Thoracic aorta (tissue), 2 donors: ENCODE measurements around the gene KCTD17. TPM values are rescaled to one million over a fixed set of nuclear protein-coding genes. Genes with fewer than 3 reads are reported as not detected.

Experiments
- ATAC-seq: fragments of 150-250 bp; one replicate; pipeline ENCODE4 v1.8.0; 2017; ENCODE audit warnings: low read depth; ENCODE audit not compliant: insufficient number of reproducible peaks, low FRiP score
- DNase-seq: peaks from one replicate; pipeline ENCODE4 v3.0.0-alpha.2; 2020; ENCODE audit warnings: low spot score
- H3K27ac ChIP-seq, 2 donors: fragments of 200-600 bp; sonication (generic); 1 replicate in 1 of 2; 2 replicates in 1 of 2; pipeline ENCODE4 v1.5.1; 2016; ENCODE audit warnings: mild to moderate bottlenecking in 2 of 2, moderate library complexity in 2 of 2
- H3K27me3 ChIP-seq: fragments of 200-600 bp; sonication (generic); replicated peaks from 2 replicates; pipeline ENCODE4 v1.6.0; 2016; ENCODE audit warnings: mild to moderate bottlenecking; ENCODE audit not compliant: insufficient read depth
- H3K36me3 ChIP-seq: fragments of 200-600 bp; sonication (generic); one replicate; pipeline ENCODE4 v1.5.1; 2016
- H3K4me1 ChIP-seq, 2 donors: fragments of 200-600 bp; sonication (generic); 1 replicate in 1 of 2; 2 replicates in 1 of 2; pipeline versions ENCODE4 v1.5.1 to v1.6.0; 2016; ENCODE audit warnings: low read depth in 2 of 2, mild to moderate bottlenecking in 1 of 2; ENCODE audit not compliant: control insufficient read depth in 1 of 2
- H3K4me3 ChIP-seq: fragments of 200-600 bp; sonication (generic); 2 replicates; pipeline ENCODE4 v1.5.1; 2016; ENCODE audit warnings: mild to moderate bottlenecking
- H3K9me3 ChIP-seq: fragments of 200-600 bp; sonication (generic); 2 replicates; pipeline ENCODE4 v1.5.1; 2016
- total RNA-seq, 2 donors: library from RNA; depleted of rRNA; stranded (reverse); fragments of >200 nt; gene quantifications; one replicate each; pipeline versions ENCODE4 v1.1.0 to v1.2.3, GENCODE V29; 2016
- TF ChIP-seq, protein P1 (sequence below): fragments of 200-600 bp; sonication (generic); IDR thresholded peaks from one replicate; pipeline ENCODE4 v1.5.1; 2019; ENCODE audit warnings: antibody characterized with exemption

Gene KCTD17
- total RNA-seq, 2 donors from 2014 or later = 16.7 to 32.4 TPM

DNA sequence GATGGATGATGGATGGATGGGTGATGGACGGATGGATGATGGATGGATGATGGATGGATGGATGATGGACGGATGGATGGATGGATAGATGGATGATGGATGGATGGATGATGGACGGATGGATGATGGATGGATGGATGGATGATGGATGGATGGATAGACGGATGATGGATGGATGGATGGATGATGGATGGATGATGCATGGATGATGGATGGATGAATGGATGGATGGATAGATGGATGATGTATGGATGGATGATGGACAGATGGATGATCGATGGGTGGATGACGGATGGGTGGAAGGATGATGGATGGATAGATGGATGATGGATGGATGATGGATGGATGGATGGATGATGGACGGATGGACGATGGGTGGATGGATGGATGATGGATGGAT, 21.1 kb downstream of the KCTD17 start:
- no peaks in the 10 kb centered on the region for H3K27me3 ChIP-seq
- no peaks in the 10 kb centered on the region for H3K4me1 ChIP-seq
- ATAC-seq (no peak), DNase-seq (no peak)
- H3K4me3 ChIP-seq = no peak overlapping the region
- TF ChIP-seq, protein P1, sequence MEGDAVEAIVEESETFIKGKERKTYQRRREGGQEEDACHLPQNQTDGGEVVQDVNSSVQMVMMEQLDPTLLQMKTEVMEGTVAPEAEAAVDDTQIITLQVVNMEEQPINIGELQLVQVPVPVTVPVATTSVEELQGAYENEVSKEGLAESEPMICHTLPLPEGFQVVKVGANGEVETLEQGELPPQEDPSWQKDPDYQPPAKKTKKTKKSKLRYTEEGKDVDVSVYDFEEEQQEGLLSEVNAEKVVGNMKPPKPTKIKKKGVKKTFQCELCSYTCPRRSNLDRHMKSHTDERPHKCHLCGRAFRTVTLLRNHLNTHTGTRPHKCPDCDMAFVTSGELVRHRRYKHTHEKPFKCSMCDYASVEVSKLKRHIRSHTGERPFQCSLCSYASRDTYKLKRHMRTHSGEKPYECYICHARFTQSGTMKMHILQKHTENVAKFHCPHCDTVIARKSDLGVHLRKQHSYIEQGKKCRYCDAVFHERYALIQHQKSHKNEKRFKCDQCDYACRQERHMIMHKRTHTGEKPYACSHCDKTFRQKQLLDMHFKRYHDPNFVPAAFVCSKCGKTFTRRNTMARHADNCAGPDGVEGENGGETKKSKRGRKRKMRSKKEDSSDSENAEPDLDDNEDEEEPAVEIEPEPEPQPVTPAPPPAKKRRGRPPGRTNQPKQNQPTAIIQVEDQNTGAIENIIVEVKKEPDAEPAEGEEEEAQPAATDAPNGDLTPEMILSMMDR = no peak
- no peak overlapping the region for H3K27ac ChIP-seq
- H3K9me3 ChIP-seq = no peaks in the 10 kb centered on the region
- H3K36me3 ChIP-seq = no peaks in the 10 kb centered on the region

DNA sequence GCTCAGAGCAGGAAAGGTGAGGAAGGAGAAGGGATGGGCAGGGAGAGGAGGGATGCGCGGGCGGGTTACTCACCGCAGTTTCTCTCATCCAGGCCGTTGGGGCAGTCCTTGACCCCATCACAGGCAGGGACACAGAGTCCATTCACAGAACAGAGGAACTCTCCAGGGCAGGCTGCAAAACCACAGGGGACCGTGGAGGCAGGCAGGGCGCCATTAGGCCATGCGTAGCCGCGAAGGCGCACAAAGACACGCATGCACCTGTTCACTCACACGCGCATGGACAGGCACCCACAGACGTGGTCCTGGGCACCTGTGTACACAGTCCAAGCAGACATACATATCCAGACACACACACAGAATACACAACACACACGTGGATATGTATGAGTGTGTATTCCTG, 23.0 kb downstream of the KCTD17 start:
- TF ChIP-seq, protein P1 = no peak
- ATAC-seq (no peak), DNase-seq (no peak)
- Histone ChIP-seq H3K4me3 (no peak overlapping the region), H3K27me3 (no peaks in the 10 kb centered on the region), H3K9me3 (no peaks in the 10 kb centered on the region), H3K4me1 (no peaks in the 10 kb centered on the region), H3K36me3 (no peaks in the 10 kb centered on the region), H3K27ac (no peak overlapping the region)

DNA sequence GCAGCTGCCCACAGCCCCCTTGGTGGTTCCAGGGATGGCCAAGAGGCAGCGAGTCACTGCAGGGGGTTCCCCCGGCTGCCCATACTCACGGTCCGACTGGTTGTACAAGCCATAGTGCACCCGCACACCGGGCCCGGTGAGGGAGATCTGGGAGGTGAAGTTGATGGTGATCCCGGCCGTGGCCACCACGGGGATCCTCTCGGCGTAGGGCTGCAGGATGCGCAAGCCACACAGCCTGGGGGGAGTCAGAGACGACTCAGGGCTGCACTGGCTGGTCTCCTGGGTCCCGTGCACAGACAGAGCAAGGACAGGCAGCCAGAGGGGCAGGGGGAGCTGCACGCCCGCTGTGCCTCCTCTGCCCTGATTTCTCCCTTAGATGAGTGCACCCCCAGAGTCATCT, 23.5 kb downstream of the KCTD17 start:
- Histone ChIP-seq H3K4me1 (no peaks in the 10 kb centered on the region), H3K36me3 (no peaks in the 10 kb centered on the region), H3K9me3 (no peaks in the 10 kb centered on the region), H3K27me3 (no peaks in the 10 kb centered on the region), H3K27ac (no peak overlapping the region), H3K4me3 (no peak overlapping the region)
- DNase-seq (no peak), ATAC-seq (no peak)
- TF ChIP-seq, protein P1 = no peak

DNA sequence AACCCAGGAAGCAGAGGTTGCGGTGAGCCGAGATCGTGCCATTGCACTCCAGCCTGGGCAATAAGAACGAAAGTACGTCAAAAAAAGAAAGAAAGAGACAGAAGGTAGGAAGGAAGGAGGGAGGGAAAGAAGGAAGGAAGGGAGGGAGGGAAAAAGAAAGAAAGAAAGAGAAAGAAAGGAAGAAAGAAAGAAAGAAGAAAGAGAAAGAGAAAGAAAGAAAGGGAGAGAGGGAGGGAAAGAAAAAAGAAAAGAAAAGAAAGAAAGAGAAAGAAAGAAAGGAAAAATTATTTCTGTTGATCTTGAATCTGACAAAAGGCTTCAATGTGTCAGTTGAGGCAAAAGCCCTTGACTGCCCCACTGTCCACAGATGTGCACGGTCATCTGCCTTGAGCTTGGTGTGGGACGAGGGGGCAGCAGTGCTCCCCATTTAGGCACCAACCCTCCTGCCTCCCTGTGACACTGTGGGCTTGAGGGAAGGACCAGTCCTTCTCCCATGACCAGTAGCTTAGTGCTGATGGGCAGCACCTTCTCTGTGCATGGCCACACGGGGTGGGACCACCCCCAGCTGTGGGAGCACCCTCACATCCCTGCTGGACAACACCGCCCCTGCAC, 24.4 kb downstream of the KCTD17 start:
- Histone ChIP-seq H3K27me3 (no peaks in the 10 kb centered on the region), H3K36me3 (no peaks in the 10 kb centered on the region), H3K4me3 (no peak overlapping the region), H3K9me3 (no peaks in the 10 kb centered on the region), H3K27ac (no peak overlapping the region), H3K4me1 (no peaks in the 10 kb centered on the region)
- DNase-seq = no peak
- TF ChIP-seq, protein P1 = no peak
- no peak for ATAC-seq

DNA sequence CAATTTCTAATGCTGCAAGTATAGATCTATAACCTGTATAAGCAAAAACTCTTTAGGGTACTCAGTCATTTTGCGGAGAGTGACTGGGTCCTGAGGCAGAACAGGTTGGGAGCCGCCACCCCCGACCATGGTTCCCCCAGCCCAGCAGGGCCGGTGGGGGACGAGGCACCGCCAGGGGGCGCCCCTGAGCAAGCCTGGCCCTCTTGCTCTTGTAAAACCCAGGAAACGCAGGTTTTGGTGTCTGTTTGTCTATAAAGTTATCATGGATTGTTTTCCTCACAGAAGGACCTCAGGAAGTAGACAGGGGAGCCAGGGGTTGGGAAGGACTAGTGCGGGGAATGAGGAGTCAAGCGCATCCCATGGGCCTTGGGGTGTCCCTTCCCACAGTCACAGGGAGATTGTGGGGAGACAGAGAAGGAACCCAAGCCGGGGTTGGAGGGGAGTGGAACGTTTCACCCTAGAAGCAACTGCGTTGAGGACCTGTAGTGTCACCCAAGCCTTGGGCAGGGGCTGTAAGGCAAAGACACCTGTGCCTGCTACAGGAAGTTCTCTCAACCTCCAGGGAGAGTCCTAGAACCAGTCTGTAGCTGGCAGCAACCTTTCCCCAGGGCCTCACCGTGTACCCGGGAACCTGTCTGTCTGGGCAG, 26.4 kb downstream of the KCTD17 start:
- H3K27me3 ChIP-seq = no peaks in the 10 kb centered on the region
- TF ChIP-seq, protein P1 = peak; percentile 70
- ATAC-seq = no peak

More for the DNA sequence above, 26.4 kb downstream of the KCTD17 start:
- Histone ChIP-seq H3K4me1 (no peaks in the 10 kb centered on the region), H3K9me3 (no peaks in the 10 kb centered on the region), H3K27ac (no peak overlapping the region), H3K36me3 (no peaks in the 10 kb centered on the region), H3K4me3 (no peak overlapping the region)
- DNase-seq = no peak
